Mucosa of descending colon (tissue), 3 donors: ENCODE measurements around the gene GALNT13. TPM values are rescaled to one million over a fixed set of nuclear protein-coding genes. Genes with fewer than 3 reads are reported as not detected.

ENCODE experiments used
- ATAC-seq: fragments of 200-7000 bp; cut with Tn5 transposase; one replicate; pipeline ENCODE4 v1.9.1; 2020; ENCODE audit warnings: mild to moderate bottlenecking, moderate library complexity
- DNase-seq, 3 donors: peaks; one replicate each; pipeline ENCODE4 v3.0.0-alpha.2; 2020
- H3K36me3 ChIP-seq: fragments of 200-600 bp; one replicate; pipeline ENCODE4 v1.8.0; 2021; ENCODE audit warnings: low read depth, mild to moderate bottlenecking
- H3K4me1 ChIP-seq: fragments of 200-600 bp; one replicate; pipeline ENCODE4 v1.8.0; 2021; ENCODE audit warnings: low read depth, mild to moderate bottlenecking
- H3K4me3 ChIP-seq: fragments of 200-600 bp; one replicate; pipeline ENCODE4 v1.8.0; 2021; ENCODE audit warnings: mild to moderate bottlenecking
- H3K9me3 ChIP-seq: fragments of 200-600 bp; one replicate; pipeline ENCODE4 v1.8.0; 2021; ENCODE audit warnings: mild to moderate bottlenecking
- CTCF ChIP-seq: fragments of 200-600 bp; IDR thresholded peaks from one replicate; pipeline ENCODE4 v1.8.0; 2022; ENCODE audit warnings: antibody characterized with exemption, mild to moderate bottlenecking
- intact Hi-C, 2 donors: fragments of 100-400 bp; cut with DNase I in 1 of 2; cut with micrococcal nuclease in 1 of 2; formaldehyde crosslinking; loops; one replicate each; pipeline versions ENCODE4 v1.11.0 to v1.11.1; 2022; cut with DNase I, micrococcal nuclease
- total RNA-seq, 3 donors: library from RNA; stranded (reverse); fragmentation: NEBNext Ultra II Directional in 2 of 3; extraction: Animal tissue kit (Norgen Biotek cat#: 25700) in 2 of 3; gene quantifications; one replicate each; pipeline versions ENCODE4 v1.2.1 to v1.2.4, GENCODE V29; 2021 to 2023
- donor health status: DM: no; HTN: no; CAD: no; lungs with moderate emphysema.
- donor health status: DM: no; HTN: no; CAD: no.
- donor health status: DM: no; HTN: yes; CAD: no.

GALNT13 gene
- total RNA-seq, 3 donors from 2014 or later = 0.23 to 1.5 (median 1.0) TPM

- no peaks in the 10 kb centered on the region for H3K36me3 ChIP-seq
- intact Hi-C loops = no loop called here
- ATAC-seq (no peak), DNase-seq (no peak)
- H3K4me3 ChIP-seq = no peak overlapping the region
- peaks cover 7% of the 10 kb centered on the region for H3K4me1 ChIP-seq
- H3K9me3 ChIP-seq = no peaks in the 10 kb centered on the region
- no peak for TF ChIP-seq CTCF
Measured at GRCh38 chr2:154443919-154444318, 572.2 kb downstream of the GALNT13 start.

- Histone ChIP-seq H3K36me3 (no peaks in the 10 kb centered on the region), H3K9me3 (no peaks in the 10 kb centered on the region)
- intact Hi-C loops = no loop called here
Measured at GRCh38 chr2:154446324-154446723, 574.6 kb downstream of the GALNT13 start.

GRCh38 chr2:154447727-154448418 is 576.2 kb downstream of the GALNT13 start:
- Histone ChIP-seq H3K4me3 (no peak overlapping the region), H3K9me3 (no peaks in the 10 kb centered on the region), H3K4me1 (peaks cover 7% of the 10 kb centered on the region), H3K36me3 (no peaks in the 10 kb centered on the region)
- ATAC-seq = peak; percentile 77
- DNase-seq = no peak
- TF ChIP-seq CTCF = no peak
- intact Hi-C loops = no loop called here

More at GRCh38 chr2:154446324-154446723, 574.6 kb downstream of the GALNT13 start:
- TF ChIP-seq CTCF = no peak
- Histone ChIP-seq H3K4me1 (peaks cover 7% of the 10 kb centered on the region), H3K4me3 (no peak overlapping the region)
- DNase-seq (no peak), ATAC-seq (no peak)

- intact Hi-C loops = no loop called here
- TF ChIP-seq CTCF = no peak
- Histone ChIP-seq H3K4me1 (peaks cover 7% of the 10 kb centered on the region), H3K36me3 (no peaks in the 10 kb centered on the region), H3K4me3 (no peak overlapping the region), H3K9me3 (no peaks in the 10 kb centered on the region)
- no peak for ATAC-seq
- DNase-seq = no peak
Measured at GRCh38 chr2:154449951-154450658, 578.4 kb downstream of the GALNT13 start.

GRCh38 chr2:154452471-154452870 is 580.7 kb downstream of the GALNT13 start:
- peaks cover 5% of the 10 kb centered on the region for H3K4me1 ChIP-seq
- intact Hi-C loops = no loop called here
- no peak for TF ChIP-seq CTCF
- H3K36me3 ChIP-seq = no peaks in the 10 kb centered on the region
- no peaks in the 10 kb centered on the region for H3K9me3 ChIP-seq
- ATAC-seq (no peak), DNase-seq (no peak)
- no peak overlapping the region for H3K4me3 ChIP-seq
